ENCODE measurements around the gene PPM1F. TPM values are rescaled to one million over a fixed set of nuclear protein-coding genes. Genes with fewer than 3 reads are reported as not detected.

The PPM1F gene
- total RNA-seq, 1 experiment from 2014 or later = 21.1 TPM

GRCh38 chr22:21921729-21922128 is 30.9 kb downstream of the PPM1F start:
- H4K91ac ChIP-seq (ENCODE audit: insufficient read length, low read depth, low read length) = no peak overlapping the region
- no peak overlapping the region for H3K56ac ChIP-seq (ENCODE audit: insufficient read length, low read depth, low read length)
- H3K23ac ChIP-seq (ENCODE audit: insufficient read length, low read depth, low read length) = no peak overlapping the region
- Mint-ChIP-seq H3K9me3 (no peaks in the 10 kb centered on the region), H3K27ac (peak overlapping the region; percentile 55 to 99 (median 79); a peak in 4 of 7 replicates), H3K36me3 (ENCODE audit: insufficient read depth in 1 of 3, low read depth in 3 of 3) (peaks cover 2 to 5% (median 2%) of the 10 kb centered on the region in 3 experiments; a peak in 2 of 7 replicates), H3K27me3 (ENCODE audit: low read depth) (no peaks in the 10 kb centered on the region), H3K4me1 (peaks cover 59 to 74% of the 10 kb centered on the region in 2 experiments), H3K4me3 (no peak overlapping the region)
- H2AFZ ChIP-seq (ENCODE audit: low read length) = no peak overlapping the region
- H4K5ac ChIP-seq (ENCODE audit: insufficient read length, low read depth, low read length) = no peak overlapping the region
- H3K23me2 ChIP-seq (ENCODE audit: insufficient read length, low read depth, low read length, poor library complexity, severe bottlenecking) = no peaks in the 10 kb centered on the region
- H3K9me3 ChIP-seq (ENCODE audit: control insufficient read depth, low read depth, low read length) = no peaks in the 10 kb centered on the region
- no peak overlapping the region for H2BK5ac ChIP-seq (ENCODE audit: insufficient read length, low read length)
- H2BK15ac ChIP-seq (ENCODE audit: low read depth, low read length) = no peak overlapping the region
- H3K79me2 ChIP-seq (ENCODE audit: insufficient read depth, low read length) = no peaks in the 10 kb centered on the region
- WGBS (ENCODE audit: extremely low coverage, insufficient read length, low lambda C conversion rate) = no CpG with 5 or more reads among the region's 8 CpGs
- no peak overlapping the region for H2AK5ac ChIP-seq (ENCODE audit: insufficient read length, low read length)
- no peak overlapping the region for H2BK12ac ChIP-seq (ENCODE audit: insufficient read length, low read depth, low read length)
- H3K14ac ChIP-seq (ENCODE audit: insufficient read depth, low read length) = peak overlapping the region; percentile 31; the same call in 1 of the 2 replicates
- peak overlapping the region; percentile 24 for H3K27ac ChIP-seq (ENCODE audit: insufficient read length, low read depth, low read length)
- H3K18ac ChIP-seq (ENCODE audit: insufficient read length, low read depth, low read length) = peak overlapping the region; percentile 45
- no peak overlapping the region for H4K8ac ChIP-seq (replicated peaks; ENCODE audit: insufficient read length, low read depth, low read length)
- H3K4me2 ChIP-seq (ENCODE audit: insufficient read depth, insufficient read length, low read length) = no peak overlapping the region
- H2BK120ac ChIP-seq (ENCODE audit: low read depth, low read length, poor library complexity, severe bottlenecking) = no peak overlapping the region
- DNase-seq = peak; percentile 76
- H4K20me1 ChIP-seq (ENCODE audit: control insufficient read depth, insufficient read depth, insufficient read length) = no peaks in the 10 kb centered on the region
- H2BK20ac ChIP-seq (ENCODE audit: low read depth, low read length, poor library complexity, severe bottlenecking) = no peak overlapping the region
- H3K4ac ChIP-seq (ENCODE audit: low read depth, low read length) = no peak overlapping the region; the same call in 1 of the 2 replicates
- H3K9ac ChIP-seq (ENCODE audit: extremely low read depth, insufficient read length, low read length) = no peak overlapping the region
- H3K4me1 ChIP-seq (ENCODE audit: insufficient read depth, low read length) = peaks cover 12% of the 10 kb centered on the region; the same call in 1 of the 2 replicates
- no peak for TF ChIP-seq CTCF (conservative IDR thresholded peaks at IDR 0.05)
- no peak overlapping the region for H3T11ph ChIP-seq (ENCODE audit: low read length)
- no peaks in the 10 kb centered on the region for H3K79me1 ChIP-seq (ENCODE audit: insufficient read depth, low read depth, low read length, poor library complexity, severe bottlenecking)
- no peaks in the 10 kb centered on the region for H3K27me3 ChIP-seq (ENCODE audit: insufficient read depth, low read length)

Measured in H9 (cell line).